OCI-LY7 (cell line): ENCODE results near the gene XYLT1.

ENCODE experiments used
- EZH2phosphoT487 ChIP-seq: fragments of 200-600 bp; sonication (generic); IDR thresholded peaks from 2 replicates; pipeline ENCODE4 v1.6.1; 2018; ENCODE audit warnings: low read depth, borderline replicate concordance, mild to moderate bottlenecking, mixed run types, antibody characterized with exemption, low read length, moderate library complexity, mixed read lengths
- TF ChIP-seq, protein P1 (sequence below): fragments of 200-600 bp; sonication (generic); conservative IDR thresholded peaks from 2 replicates; pipeline ENCODE4 v1.5.1; 2014; ENCODE audit warnings: mild to moderate bottlenecking, antibody characterized with exemption, low read length, moderate library complexity, mixed read lengths

DNA sequence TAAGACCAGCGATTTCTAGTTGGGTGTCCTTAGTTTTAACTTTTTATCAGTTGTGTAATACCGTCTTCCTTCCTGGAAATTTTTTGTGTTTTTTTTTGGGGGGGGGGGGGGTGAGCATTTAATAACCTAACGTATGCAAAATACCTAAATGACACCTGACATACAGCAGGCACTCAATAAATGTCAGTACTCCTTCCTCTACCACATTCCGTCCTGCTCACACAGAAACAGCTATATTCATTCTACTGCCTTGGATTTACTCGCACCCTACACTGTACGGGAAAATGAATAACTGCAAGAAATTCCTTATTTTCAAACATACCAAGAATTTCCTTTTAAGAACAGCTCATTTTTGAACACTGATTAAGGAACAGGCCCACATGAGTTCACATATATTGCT is 5.3 kb downstream of the XYLT1 start:
- TF ChIP-seq, protein P1, sequence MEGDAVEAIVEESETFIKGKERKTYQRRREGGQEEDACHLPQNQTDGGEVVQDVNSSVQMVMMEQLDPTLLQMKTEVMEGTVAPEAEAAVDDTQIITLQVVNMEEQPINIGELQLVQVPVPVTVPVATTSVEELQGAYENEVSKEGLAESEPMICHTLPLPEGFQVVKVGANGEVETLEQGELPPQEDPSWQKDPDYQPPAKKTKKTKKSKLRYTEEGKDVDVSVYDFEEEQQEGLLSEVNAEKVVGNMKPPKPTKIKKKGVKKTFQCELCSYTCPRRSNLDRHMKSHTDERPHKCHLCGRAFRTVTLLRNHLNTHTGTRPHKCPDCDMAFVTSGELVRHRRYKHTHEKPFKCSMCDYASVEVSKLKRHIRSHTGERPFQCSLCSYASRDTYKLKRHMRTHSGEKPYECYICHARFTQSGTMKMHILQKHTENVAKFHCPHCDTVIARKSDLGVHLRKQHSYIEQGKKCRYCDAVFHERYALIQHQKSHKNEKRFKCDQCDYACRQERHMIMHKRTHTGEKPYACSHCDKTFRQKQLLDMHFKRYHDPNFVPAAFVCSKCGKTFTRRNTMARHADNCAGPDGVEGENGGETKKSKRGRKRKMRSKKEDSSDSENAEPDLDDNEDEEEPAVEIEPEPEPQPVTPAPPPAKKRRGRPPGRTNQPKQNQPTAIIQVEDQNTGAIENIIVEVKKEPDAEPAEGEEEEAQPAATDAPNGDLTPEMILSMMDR: no peak
- no peak for TF ChIP-seq EZH2phosphoT487
